HG03460 (cell line): Measurements from ENCODE around the gene STK26.
A peak's percentile ranks its signal among the peaks of the same experiment; 100 is the strongest.
"Not testable (repeated sequence)": the region's sequence is repeated elsewhere in the genome, so short reads cannot be mapped to it uniquely, and the experiment has no call there.

Experiments used
- ATAC-seq: cut with Tn5 transposase; IDR thresholded peaks from one replicate; pipeline ENCODE4 v1.9.1; 2021; ENCODE audit not compliant: unreplicated experiment

The STK26 gene

DNA sequence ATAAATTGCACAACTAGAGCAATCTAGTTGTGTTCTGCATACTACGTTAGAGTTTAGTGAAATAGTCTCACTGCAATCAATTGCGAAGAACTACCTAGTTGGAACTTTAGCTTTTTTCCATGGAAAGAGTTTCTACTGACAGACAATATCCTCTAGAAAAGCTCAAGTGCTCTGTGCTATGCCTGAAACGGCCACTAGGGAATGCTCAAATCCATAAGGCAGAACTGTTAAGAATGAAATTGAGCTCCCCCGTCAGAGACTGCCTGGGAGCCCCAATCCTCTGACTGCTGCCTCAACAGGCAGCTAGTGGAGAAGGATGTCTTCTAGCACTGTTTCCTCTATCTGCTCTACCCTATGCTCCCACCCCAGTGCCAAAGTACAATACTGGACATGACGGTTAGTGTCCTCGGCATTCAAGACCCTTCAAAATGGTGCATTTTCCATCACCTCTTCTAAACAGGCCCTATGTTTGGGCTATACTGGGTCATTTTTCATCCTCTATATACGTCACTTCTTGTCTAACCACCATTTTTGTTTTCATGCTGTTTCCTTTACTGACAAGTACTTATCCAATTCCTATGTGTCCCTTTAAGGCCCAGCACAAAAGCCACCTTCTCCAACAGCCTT is 69.5 kb downstream of the STK26 start:
- ATAC-seq: peak; percentile 75

- ATAC-seq: no peak
Measured at GRCh38 chrX:132093239-132093860, 70.2 kb downstream of the STK26 start.

- no peak for ATAC-seq
Measured at GRCh38 chrX:132094164-132094563, 71.1 kb downstream of the STK26 start.

DNA sequence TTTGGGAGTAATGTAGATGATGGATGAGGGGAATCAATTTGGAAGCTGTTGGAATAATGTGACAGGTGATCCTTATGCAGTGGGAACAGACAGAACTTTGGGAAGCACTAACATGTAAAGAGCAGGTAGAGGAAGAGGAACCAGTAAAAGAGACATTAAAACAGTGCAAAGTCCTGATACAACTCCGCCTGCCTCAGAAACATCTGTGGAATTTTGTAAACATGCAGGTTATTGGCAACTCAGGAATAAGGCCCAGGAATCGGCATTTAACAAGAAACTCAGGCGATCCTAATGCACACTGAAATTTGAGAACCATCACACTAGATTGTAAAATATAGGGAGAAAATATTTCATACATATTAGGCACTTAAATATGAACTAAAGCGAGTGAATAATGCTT is 75.6 kb downstream of the STK26 start:
- ATAC-seq: not testable (repeated sequence)

GRCh38 chrX:132101206-132101605 is 78.1 kb downstream of the STK26 start:
- ATAC-seq: no peak

DNA sequence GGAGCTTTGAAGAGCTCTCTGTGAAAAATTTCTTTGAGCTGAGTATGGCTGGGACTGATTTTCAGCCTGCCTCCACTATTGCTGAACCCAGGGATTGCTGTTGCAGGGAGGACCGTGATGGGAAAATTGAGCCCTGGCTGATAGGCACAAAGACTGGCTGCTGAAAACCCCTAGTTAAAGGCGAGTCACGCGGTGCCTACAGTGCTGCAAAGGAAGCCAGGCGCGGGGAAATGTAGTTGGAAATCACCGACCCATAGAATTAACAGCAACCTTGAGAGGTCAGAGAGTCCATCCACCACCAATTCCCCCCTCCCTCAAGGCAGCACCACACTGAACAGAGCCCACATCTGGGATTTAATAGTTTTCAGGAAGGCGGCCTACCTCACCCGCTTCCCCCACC is 78.7 kb downstream of the STK26 start:
- no peak for ATAC-seq

DNA sequence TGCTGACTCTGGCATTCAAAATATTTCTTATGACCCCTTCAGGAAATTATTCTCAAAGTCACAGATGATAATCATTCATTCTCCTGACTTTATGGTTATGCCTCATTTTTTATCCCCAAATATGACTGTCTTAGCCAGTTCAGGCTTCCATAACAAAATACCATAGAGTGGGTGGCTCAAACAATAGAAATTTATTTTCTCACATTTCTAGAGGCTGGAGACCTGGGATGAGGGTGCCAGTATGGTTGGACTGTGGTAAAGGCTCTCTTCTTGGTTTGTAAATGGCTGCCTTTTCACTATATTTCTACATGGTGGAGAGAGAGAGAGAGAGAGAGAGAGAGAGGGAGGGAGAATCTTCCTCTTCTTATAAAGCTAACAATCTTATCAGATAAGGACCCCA is 84.2 kb downstream of the STK26 start:
- ATAC-seq: no peak

DNA sequence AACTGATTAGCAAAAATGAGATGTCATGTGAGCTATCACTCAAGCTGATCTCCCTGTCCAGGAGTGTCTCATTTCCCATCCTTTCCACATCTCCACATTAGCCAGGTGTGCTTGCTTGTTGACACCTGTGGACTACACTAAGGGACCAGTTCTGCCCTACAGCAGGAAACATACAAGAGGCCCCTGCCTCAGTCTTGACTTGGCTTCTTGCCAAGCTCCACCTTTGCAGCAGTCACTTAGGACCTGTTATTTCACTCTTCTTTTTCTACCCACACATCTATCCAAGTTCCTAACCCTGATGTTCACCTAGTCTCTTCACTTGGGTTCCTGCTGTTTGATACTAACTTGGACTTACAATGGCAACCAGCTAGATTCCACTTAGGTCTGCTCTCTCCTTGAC is 91.5 kb downstream of the STK26 start:
- ATAC-seq: no peak

GRCh38 chrX:132115792-132116191 is 92.7 kb downstream of the STK26 start:
- ATAC-seq: no peak

- ATAC-seq: no peak
Measured at GRCh38 chrX:132118358-132118757, 95.3 kb downstream of the STK26 start.

GRCh38 chrX:132119283-132119682 is 96.2 kb downstream of the STK26 start:
- ATAC-seq: no peak

DNA sequence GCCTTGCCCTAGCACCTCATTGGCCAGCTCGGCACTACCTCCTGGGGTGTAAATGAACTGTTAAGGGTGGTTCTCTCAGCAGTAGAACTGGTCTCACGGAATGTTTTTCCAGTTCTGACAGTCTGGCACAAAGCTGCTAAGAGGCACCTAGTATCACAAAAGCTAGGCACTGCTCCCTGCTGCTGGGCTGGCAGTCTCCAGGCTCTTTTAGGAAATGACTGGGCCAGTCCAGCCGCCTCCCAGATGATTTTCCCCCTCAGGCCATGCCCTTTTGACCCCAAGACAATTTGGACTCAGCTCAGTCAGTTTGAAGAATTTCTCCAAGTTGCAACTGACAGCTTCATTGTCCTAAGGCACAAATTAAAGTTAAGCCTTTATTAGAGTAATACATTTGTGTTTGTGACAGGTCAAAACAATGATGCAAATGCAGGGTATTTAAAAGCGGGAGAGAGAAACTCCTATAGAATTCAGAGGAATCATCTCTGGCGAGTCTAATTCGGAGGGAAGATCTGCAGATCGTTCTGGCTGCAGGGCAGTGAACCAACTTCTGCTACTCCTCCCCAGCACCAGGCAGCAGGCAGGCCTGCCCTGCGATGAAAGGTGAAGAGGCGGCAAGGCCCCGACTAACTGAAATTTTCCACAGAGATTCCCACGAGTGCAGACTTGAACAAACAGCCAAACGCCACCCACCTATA is 96.9 kb downstream of the STK26 start:
- ATAC-seq: no peak

DNA sequence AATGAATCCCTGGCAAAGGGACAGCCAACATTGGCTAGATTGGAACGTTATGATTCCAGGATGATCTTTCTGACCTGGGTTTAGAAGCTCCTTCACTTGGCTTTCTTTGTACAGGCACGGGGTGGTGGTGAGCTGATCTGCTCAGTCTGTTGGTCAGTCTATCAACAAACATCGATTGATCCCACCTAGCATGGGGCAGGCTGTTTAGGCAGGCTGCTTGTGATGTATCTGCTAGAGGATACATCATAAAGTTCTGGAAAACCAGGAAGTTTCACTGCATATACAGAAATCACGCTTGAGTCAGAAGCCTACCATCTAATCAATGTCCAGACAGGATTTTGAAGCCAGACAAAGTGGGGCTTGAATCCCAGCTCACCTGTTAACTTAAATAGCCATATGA is 97.8 kb downstream of the STK26 start:
- ATAC-seq: no peak
